ENCODE results near the gene PACRGL. TPM values are rescaled to one million over a fixed set of nuclear protein-coding genes. Genes with fewer than 3 reads are reported as not detected.

Gene PACRGL
- total RNA-seq, 4 donors from 2014 or later = 23.0 to 105 (median 32.0) TPM

DNA sequence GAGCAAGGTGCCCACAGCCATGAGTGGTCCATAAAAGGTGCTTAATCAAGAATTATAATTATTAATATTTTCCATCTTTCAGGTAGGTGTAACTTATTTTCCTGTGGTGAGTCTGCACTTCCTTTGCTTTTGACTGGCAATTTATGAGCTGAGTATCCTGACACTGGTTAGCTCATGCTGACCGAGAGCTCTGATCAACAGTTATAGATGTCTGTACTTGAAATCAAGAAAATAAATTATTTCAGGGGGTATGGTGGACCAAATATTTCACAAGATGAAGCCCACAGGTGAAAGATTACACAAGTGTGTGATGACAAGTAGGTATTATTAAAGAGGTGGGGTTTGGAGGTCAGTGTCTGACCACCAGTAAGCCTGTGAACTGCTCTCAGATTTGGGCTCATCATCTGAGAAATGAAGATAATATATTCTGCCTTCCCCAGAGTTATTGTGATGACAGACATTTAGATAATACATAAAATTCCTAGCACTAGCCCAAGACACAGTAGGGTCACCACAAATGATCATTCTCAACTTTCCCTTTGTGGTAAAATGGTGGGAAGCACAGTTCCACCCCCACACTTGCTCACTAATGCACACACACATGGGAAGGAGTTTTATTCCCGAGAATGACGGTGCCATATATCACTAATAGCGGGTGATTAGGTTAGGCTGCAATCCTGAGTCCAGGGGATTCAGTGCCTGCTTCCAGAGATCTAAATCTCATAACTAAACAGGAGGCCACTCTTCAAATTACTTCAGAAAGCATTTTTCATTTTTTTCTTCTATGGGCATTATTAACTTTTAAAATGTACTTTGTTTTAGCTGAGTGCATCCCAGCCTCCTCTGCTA is 34.0 kb upstream of the PACRGL start:
- Histone ChIP-seq H3K27me3 (no peaks in the 10 kb centered on the region), H3K9me3 (no peaks in the 10 kb centered on the region), H3K4me1 (no peaks in the 10 kb centered on the region), H3K36me3 (no peaks in the 10 kb centered on the region), H3K27ac (no peak overlapping the region), H3K4me3 (no peak overlapping the region)
- DNase-seq (ENCODE audit: low spot score in 2 of 2) = no peak
- TF ChIP-seq POLR2A (IDR thresholded peaks at IDR 0.05) = no peak
- TF ChIP-seq EP300 (IDR thresholded peaks at IDR 0.05) = no peak
- TF ChIP-seq, protein P1, sequence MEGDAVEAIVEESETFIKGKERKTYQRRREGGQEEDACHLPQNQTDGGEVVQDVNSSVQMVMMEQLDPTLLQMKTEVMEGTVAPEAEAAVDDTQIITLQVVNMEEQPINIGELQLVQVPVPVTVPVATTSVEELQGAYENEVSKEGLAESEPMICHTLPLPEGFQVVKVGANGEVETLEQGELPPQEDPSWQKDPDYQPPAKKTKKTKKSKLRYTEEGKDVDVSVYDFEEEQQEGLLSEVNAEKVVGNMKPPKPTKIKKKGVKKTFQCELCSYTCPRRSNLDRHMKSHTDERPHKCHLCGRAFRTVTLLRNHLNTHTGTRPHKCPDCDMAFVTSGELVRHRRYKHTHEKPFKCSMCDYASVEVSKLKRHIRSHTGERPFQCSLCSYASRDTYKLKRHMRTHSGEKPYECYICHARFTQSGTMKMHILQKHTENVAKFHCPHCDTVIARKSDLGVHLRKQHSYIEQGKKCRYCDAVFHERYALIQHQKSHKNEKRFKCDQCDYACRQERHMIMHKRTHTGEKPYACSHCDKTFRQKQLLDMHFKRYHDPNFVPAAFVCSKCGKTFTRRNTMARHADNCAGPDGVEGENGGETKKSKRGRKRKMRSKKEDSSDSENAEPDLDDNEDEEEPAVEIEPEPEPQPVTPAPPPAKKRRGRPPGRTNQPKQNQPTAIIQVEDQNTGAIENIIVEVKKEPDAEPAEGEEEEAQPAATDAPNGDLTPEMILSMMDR (IDR thresholded peaks at IDR 0.05) = no peak
- 52 to 71% methylated on average over 4 of the region's 4 CpGs for WGBS, 2 donors

DNA sequence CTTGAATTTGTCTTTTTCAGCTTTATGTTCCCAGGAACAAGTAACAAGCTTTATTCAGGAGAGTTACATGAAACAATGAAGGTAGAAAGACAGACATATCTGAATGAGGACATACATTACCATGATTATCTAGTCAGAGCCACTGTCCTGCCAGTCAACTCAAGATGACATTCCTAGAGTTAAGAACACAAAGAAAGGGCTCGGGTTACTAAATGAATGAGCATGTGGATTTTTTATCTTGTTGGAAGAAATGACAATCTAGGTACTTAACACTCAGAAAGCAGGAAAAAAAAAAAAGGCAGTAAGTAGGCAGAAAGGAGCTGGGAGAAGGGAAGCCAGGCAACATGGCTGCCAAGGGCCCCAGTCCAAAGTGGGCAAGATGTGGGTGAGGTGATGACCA is 28.0 kb upstream of the PACRGL start:
- 63 to 81% methylated on average over 1 of the region's 1 CpG for WGBS, 2 donors
- Histone ChIP-seq H3K27ac (no peak overlapping the region), H3K36me3 (no peaks in the 10 kb centered on the region), H3K4me1 (no peaks in the 10 kb centered on the region), H3K4me3 (no peak overlapping the region), H3K27me3 (no peaks in the 10 kb centered on the region), H3K9me3 (no peaks in the 10 kb centered on the region)
- TF ChIP-seq, protein P1 (IDR thresholded peaks at IDR 0.05) = no peak
- TF ChIP-seq EP300 (IDR thresholded peaks at IDR 0.05) = no peak
- TF ChIP-seq POLR2A (IDR thresholded peaks at IDR 0.05) = no peak
- no peak for DNase-seq (ENCODE audit: low spot score in 2 of 2)

DNA sequence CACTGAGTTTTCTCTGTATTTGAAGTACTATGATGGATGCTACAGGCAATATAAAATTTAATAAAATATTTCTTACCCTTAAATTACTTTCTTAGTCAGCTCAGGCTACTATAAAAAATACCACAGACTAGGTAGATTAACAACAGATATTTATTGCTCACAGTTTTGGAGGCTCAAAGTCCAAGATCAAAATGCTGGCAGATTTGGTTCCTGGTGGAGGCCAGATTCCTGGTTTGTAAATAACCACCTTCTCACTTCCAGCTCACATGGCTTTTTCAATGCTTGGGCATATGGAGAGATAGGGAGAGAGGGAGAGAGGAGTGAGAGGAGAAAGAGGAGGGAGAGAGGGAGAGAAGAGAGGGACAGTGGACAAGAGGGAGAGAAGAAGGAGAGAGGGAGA is 24.5 kb upstream of the PACRGL start:
- TF ChIP-seq, protein P1 (IDR thresholded peaks at IDR 0.05) = no peak
- no peak for TF ChIP-seq EP300 (IDR thresholded peaks at IDR 0.05)
- TF ChIP-seq POLR2A (IDR thresholded peaks at IDR 0.05) = no peak
- no peaks in the 10 kb centered on the region for H3K27me3 ChIP-seq
- H3K27ac ChIP-seq = no peak overlapping the region
- no peaks in the 10 kb centered on the region for H3K4me1 ChIP-seq
- no peak overlapping the region for H3K4me3 ChIP-seq
- no peaks in the 10 kb centered on the region for H3K9me3 ChIP-seq
- no peak for DNase-seq (ENCODE audit: low spot score in 2 of 2)
- no peaks in the 10 kb centered on the region for H3K36me3 ChIP-seq

DNA sequence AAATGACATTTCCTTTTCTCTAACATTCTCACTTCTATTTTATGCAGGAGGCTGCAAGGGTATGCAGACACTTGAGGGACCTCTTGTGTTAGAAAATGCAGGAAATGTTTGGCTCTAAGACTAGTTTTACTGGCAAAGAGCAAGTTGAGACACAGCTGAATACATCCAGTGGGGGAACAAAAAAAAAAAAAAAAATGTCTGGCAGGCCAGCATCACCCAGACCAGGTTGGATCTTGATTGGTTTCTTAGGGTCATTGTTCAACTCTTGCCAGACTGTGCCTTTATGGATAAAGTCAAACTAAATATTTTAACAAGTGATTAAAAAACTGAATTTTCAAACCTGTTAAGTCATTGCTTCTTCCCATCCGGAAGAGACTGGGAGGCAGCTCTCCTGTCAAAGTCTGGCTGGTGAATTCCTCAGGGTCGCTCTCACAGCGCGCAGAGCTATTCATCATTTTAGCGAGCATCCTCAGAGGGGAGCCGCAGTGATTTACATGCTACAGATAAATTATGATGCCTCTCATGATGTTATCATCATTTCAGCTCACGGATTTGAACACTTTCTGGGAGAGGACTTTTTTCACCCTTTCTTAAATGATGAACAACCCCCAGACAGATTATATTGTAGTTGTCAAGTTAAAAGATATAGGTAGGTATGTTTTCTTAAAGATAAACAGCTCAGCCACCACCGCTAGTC is 23.6 kb upstream of the PACRGL start:
- Histone ChIP-seq H3K4me3 (no peak overlapping the region), H3K27me3 (no peaks in the 10 kb centered on the region), H3K27ac (no peak overlapping the region), H3K36me3 (no peaks in the 10 kb centered on the region), H3K9me3 (no peaks in the 10 kb centered on the region), H3K4me1 (no peaks in the 10 kb centered on the region)
- TF ChIP-seq POLR2A (IDR thresholded peaks at IDR 0.05) (no peak), EP300 (IDR thresholded peaks at IDR 0.05) (no peak)
- TF ChIP-seq, protein P1 (IDR thresholded peaks at IDR 0.05) = no peak
- WGBS, 2 donors = 48 to 66% methylated on average over 8 of the region's 8 CpGs
- no peak for DNase-seq (ENCODE audit: low spot score in 2 of 2)

DNA sequence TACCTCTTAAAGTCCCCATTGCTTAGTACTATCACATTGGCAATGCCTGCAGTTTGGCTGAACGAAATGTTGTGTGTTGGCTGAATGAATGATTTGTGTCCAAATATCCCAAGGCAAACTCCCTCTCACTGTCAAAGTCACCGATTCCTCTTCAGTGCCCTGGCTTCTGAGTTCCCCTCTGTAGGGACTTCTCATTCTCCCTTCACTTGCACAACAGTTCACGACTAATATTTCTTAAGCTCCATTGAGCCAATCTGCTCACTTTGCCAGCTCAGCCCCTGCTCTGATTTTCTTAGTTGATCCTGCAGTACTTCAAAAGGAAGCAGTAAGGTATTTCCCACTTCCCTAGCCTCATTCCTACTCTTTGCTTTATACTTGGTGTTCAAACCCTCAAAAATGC is 21.9 kb upstream of the PACRGL start:
- no peak for DNase-seq (ENCODE audit: low spot score in 2 of 2)
- Histone ChIP-seq H3K4me3 (no peak overlapping the region), H3K36me3 (no peaks in the 10 kb centered on the region), H3K27ac (no peak overlapping the region), H3K4me1 (no peaks in the 10 kb centered on the region), H3K27me3 (no peaks in the 10 kb centered on the region), H3K9me3 (no peaks in the 10 kb centered on the region)
- WGBS, 2 donors = 79 to 82% methylated on average over 3 of the region's 3 CpGs
- TF ChIP-seq POLR2A (IDR thresholded peaks at IDR 0.05) (no peak), EP300 (IDR thresholded peaks at IDR 0.05) (no peak)
- TF ChIP-seq, protein P1 (IDR thresholded peaks at IDR 0.05) = no peak
